Measurements from ENCODE around the gene ERBB4. TPM values are rescaled to one million over a fixed set of nuclear protein-coding genes. Genes with fewer than 3 reads are reported as not detected.

The ERBB4 gene
- total and polyA plus RNA-seq, 7 donors, result under 0.01 to 0.33 (median 0.08) TPM; not detected in 1

GRCh38 chr2:212264187-212264586, 274.4 kb downstream of the ERBB4 start:
- WGBS, 2 donors, result 93 to 95% methylated on average over 3 of the region's 3 CpGs
- intact Hi-C loops (cut with DNase I), result no loop called here
- Histone ChIP-seq H3K27me3 (no peaks in the 10 kb centered on the region), H3K36me3 (no peaks in the 10 kb centered on the region), H3K9me3 (no peaks in the 10 kb centered on the region), H3K27ac (no peak overlapping the region), H3K4me3 (no peak overlapping the region), H3K4me1 (no peaks in the 10 kb centered on the region)
- TF ChIP-seq CTCF (IDR thresholded peaks at IDR 0.05), result no peak
- no peak for TF ChIP-seq POLR2AphosphoS5 (IDR thresholded peaks at IDR 0.05)
- TF ChIP-seq EP300 (IDR thresholded peaks at IDR 0.05), result no peak
- TF ChIP-seq POLR2A (IDR thresholded peaks at IDR 0.05), result no peak
- no peak for DNase-seq

- intact Hi-C loops (cut with DNase I), result no loop called here
Measured at GRCh38 chr2:212259226-212259625, 279.4 kb downstream of the ERBB4 start.

GRCh38 chr2:212254339-212254738, 284.3 kb downstream of the ERBB4 start:
- TF ChIP-seq EP300 (IDR thresholded peaks at IDR 0.05) (no peak), CTCF (IDR thresholded peaks at IDR 0.05) (no peak), POLR2A (IDR thresholded peaks at IDR 0.05) (no peak), POLR2AphosphoS5 (IDR thresholded peaks at IDR 0.05) (no peak)
- intact Hi-C loops (cut with DNase I), result no loop called here
- Histone ChIP-seq H3K27me3 (no peaks in the 10 kb centered on the region), H3K4me1 (no peaks in the 10 kb centered on the region), H3K4me3 (no peak overlapping the region), H3K36me3 (no peaks in the 10 kb centered on the region), H3K27ac (no peak overlapping the region), H3K9me3 (no peaks in the 10 kb centered on the region)
- no peak for DNase-seq
- WGBS, 2 donors, result 50 to 63% methylated on average over 5 of the region's 5 CpGs

More at GRCh38 chr2:212259226-212259625, 279.4 kb downstream of the ERBB4 start:
- H3K36me3 ChIP-seq, result no peaks in the 10 kb centered on the region
- no peak overlapping the region for H3K4me3 ChIP-seq
- no peak for TF ChIP-seq EP300 (IDR thresholded peaks at IDR 0.05)
- TF ChIP-seq POLR2A (IDR thresholded peaks at IDR 0.05), result no peak
- no peak for TF ChIP-seq CTCF (IDR thresholded peaks at IDR 0.05)
- no peak for TF ChIP-seq POLR2AphosphoS5 (IDR thresholded peaks at IDR 0.05)
- 52 to 73% methylated on average over 2 of the region's 2 CpGs for WGBS, 2 donors
- no peak for DNase-seq
- H3K27me3 ChIP-seq, result no peaks in the 10 kb centered on the region
- no peak overlapping the region for H3K27ac ChIP-seq
- H3K9me3 ChIP-seq, result no peaks in the 10 kb centered on the region
- no peaks in the 10 kb centered on the region for H3K4me1 ChIP-seq

GRCh38 chr2:212249451-212249850, 289.2 kb downstream of the ERBB4 start:
- H3K4me1 ChIP-seq, result no peaks in the 10 kb centered on the region
- no peaks in the 10 kb centered on the region for H3K27me3 ChIP-seq
- no peak overlapping the region for H3K4me3 ChIP-seq
- H3K9me3 ChIP-seq, result no peaks in the 10 kb centered on the region
- no peak for TF ChIP-seq EP300 (IDR thresholded peaks at IDR 0.05)
- no peak for TF ChIP-seq POLR2AphosphoS5 (IDR thresholded peaks at IDR 0.05)
- no peak for TF ChIP-seq POLR2A (IDR thresholded peaks at IDR 0.05)
- no peak for TF ChIP-seq CTCF (IDR thresholded peaks at IDR 0.05)
- H3K36me3 ChIP-seq, result no peaks in the 10 kb centered on the region
- intact Hi-C loops (cut with DNase I), result no loop called here
- 28 to 44% methylated on average over 2 of the region's 2 CpGs for WGBS, 2 donors
- H3K27ac ChIP-seq, result no peak overlapping the region
- DNase-seq, result no peak

GRCh38 chr2:212245880-212246279, 292.7 kb downstream of the ERBB4 start:
- TF ChIP-seq POLR2AphosphoS5 (IDR thresholded peaks at IDR 0.05) (no peak), EP300 (IDR thresholded peaks at IDR 0.05) (no peak)
- DNase-seq, result no peak
- Histone ChIP-seq H3K36me3 (no peaks in the 10 kb centered on the region), H3K27me3 (no peaks in the 10 kb centered on the region), H3K27ac (no peak overlapping the region), H3K9me3 (no peaks in the 10 kb centered on the region), H3K4me1 (no peaks in the 10 kb centered on the region), H3K4me3 (no peak overlapping the region)
- 41 to 61% methylated on average over 2 of the region's 2 CpGs for WGBS, 2 donors
- intact Hi-C loops (cut with DNase I), result no loop called here
